ENCODE results near the gene AKR7A2.

Gene AKR7A2

GRCh38 chr1:19313636-19313959 is 1.7 kb upstream of the AKR7A2 start:
- TF ChIP-seq REST (IDR thresholded peaks at IDR 0.05; ENCODE audit: insufficient replicate concordance, low read depth) (no peak), GABPA (IDR thresholded peaks at IDR 0.05; ENCODE audit: low read depth) (no peak), SPI1 (IDR thresholded peaks at IDR 0.05; ENCODE audit: borderline replicate concordance, low read depth) (no peak), CTCF (IDR thresholded peaks at IDR 0.05; ENCODE audit: insufficient read depth, low read length) (no peak), POLR2AphosphoS5 (IDR thresholded peaks at IDR 0.05; ENCODE audit: low read depth) (no peak)
- H3K27ac ChIP-seq (replicated peaks), result no peak overlapping the region
- DNase-seq (ENCODE audit: low read depth in 1 of 2, low spot score in 1 of 2), result no peak
- no peaks in the 10 kb centered on the region for H3K27me3 ChIP-seq (ENCODE audit: insufficient read depth, poor library complexity, severe bottlenecking)
- peak overlapping the region; percentile 80 for H3K4me3 ChIP-seq (replicated peaks; ENCODE audit: insufficient read depth, low read length)

- H3K27ac ChIP-seq (replicated peaks), result peak overlapping the region; percentile 76
- no peaks in the 10 kb centered on the region for H3K27me3 ChIP-seq (ENCODE audit: insufficient read depth, poor library complexity, severe bottlenecking)
- no peak for TF ChIP-seq GABPA (IDR thresholded peaks at IDR 0.05; ENCODE audit: low read depth)
- no peak for TF ChIP-seq REST (IDR thresholded peaks at IDR 0.05; ENCODE audit: insufficient replicate concordance, low read depth)
- TF ChIP-seq SPI1 (IDR thresholded peaks at IDR 0.05; ENCODE audit: borderline replicate concordance, low read depth), result no peak
- TF ChIP-seq POLR2AphosphoS5 (IDR thresholded peaks at IDR 0.05; ENCODE audit: low read depth), result no peak
- no peak for TF ChIP-seq CTCF (IDR thresholded peaks at IDR 0.05; ENCODE audit: insufficient read depth, low read length)
- DNase-seq (ENCODE audit: low read depth in 1 of 2, low spot score in 1 of 2), result no peak
- peak overlapping the region; percentile 80 for H3K4me3 ChIP-seq (replicated peaks; ENCODE audit: insufficient read depth, low read length)
Observed at GRCh38 chr1:19312782-19313635, 1.1 kb upstream of the AKR7A2 start.

- Histone ChIP-seq H3K27ac (replicated peaks) (peak overlapping the region; percentile 68), H3K27me3 (ENCODE audit: insufficient read depth, poor library complexity, severe bottlenecking) (no peaks in the 10 kb centered on the region)
- no peak for DNase-seq (ENCODE audit: low read depth in 1 of 2, low spot score in 1 of 2)
Observed at GRCh38 chr1:19311503-19311930, 427 bp downstream of the AKR7A2 start.

More at GRCh38 chr1:19311503-19311930, 427 bp downstream of the AKR7A2 start:
- peak overlapping the region; percentile 66 for H3K4me3 ChIP-seq (replicated peaks; ENCODE audit: insufficient read depth, low read length)
- TF ChIP-seq SPI1 (IDR thresholded peaks at IDR 0.05; ENCODE audit: borderline replicate concordance, low read depth), result no peak
- no peak for TF ChIP-seq POLR2AphosphoS5 (IDR thresholded peaks at IDR 0.05; ENCODE audit: low read depth)
- TF ChIP-seq REST (IDR thresholded peaks at IDR 0.05; ENCODE audit: insufficient replicate concordance, low read depth), result no peak
- no peak for TF ChIP-seq GABPA (IDR thresholded peaks at IDR 0.05; ENCODE audit: low read depth)
- TF ChIP-seq CTCF (IDR thresholded peaks at IDR 0.05; ENCODE audit: insufficient read depth, low read length), result no peak

Measured in HL-60 (cell line).